ENCODE data around the gene EDEM3.
"Not testable (repeated sequence)": the region's sequence is repeated elsewhere in the genome, so short reads cannot be mapped to it uniquely, and the experiment has no call there.

The EDEM3 gene

DNA sequence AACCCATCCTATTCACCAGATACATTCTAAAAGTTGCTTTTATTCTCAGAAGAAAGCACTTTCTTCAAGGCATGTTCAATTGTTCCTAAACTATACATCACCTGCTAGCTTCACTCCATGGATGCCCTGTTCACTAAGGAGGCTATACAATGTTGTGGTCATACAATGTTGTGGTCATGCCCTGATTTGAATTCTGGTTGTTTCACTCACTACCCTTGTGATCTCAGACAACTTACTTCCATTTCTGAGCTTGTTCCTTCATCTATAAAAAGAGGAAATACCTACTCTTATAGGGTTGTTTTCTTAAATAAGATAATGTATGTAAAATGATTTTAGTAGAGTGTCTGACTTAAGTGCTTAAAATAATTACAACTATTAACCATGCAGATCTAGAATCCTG lies 19.7 kb downstream of the EDEM3 start:
- DNase-seq (ENCODE audit: low read depth in 2 of 2): no peak

DNA sequence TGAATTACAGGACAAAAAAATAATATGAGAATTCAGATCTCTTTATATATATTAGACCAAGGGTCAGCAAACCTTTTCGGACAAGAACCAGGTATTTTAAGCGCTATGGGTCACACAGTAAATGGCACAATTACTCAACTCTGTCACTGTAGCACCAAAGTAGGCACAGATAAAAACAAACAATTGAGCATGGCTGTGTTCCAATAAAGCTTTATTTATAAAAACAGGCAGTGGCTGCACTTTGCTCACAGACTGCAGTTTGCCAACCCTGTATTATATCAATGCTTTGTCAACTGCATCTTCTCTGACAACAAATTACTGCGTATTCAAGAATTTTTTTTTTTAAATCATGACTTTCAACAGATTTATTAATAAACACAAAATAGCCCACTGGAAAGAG lies 29.8 kb downstream of the EDEM3 start:
- DNase-seq (ENCODE audit: low read depth in 2 of 2): no peak

- DNase-seq (ENCODE audit: low read depth in 2 of 2): no peak
Measured at GRCh38 chr1:184716158-184716557, 38.5 kb downstream of the EDEM3 start.

- no peak for DNase-seq (ENCODE audit: low read depth in 2 of 2)
Measured at GRCh38 chr1:184709418-184709817, 45.2 kb downstream of the EDEM3 start.

- DNase-seq (ENCODE audit: low read depth in 2 of 2): no peak
Measured at GRCh38 chr1:184708084-184708676, 46.5 kb downstream of the EDEM3 start.

DNA sequence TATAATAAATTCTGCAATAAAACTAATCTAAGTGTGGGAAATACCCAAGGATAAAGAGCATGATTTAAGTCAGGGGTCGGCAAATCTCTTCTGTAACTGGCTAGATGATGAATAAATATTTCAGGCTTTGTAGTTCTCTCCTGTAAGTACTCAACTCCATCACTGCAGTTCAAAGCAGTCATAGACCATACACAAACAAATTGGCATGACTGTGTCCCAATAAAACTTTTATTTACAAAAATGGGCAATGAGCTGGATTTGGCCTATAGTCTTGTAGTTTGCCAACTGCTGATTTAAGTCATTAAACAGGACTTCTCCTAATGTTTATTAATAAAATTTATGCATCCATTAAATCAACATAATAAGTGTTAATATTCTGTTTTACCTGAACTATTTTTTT lies 49.4 kb downstream of the EDEM3 start:
- no peak for DNase-seq (ENCODE audit: low read depth in 2 of 2)

- DNase-seq (ENCODE audit: low read depth in 2 of 2): no peak
Measured at GRCh38 chr1:184701816-184702215, 52.8 kb downstream of the EDEM3 start.

DNA sequence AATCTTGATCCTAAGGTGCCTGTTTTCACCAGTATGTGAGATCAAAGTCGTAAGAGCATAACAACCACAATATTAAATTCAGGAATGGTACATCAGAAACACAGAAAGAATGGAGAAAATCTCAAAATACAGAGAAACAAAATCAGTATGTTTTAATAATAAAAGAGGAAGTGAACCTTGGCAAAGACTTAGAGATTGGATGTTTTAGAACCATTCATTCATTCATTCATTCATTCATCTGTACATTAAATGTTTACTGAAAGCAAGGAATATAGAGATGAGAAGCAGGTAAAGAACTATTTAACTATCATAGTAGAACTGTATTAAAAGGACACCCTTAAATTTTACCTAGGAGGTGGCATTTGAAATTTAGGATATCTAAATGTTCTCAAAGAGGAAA lies 55.7 kb downstream of the EDEM3 start:
- DNase-seq (ENCODE audit: low read depth in 2 of 2): no peak

DNA sequence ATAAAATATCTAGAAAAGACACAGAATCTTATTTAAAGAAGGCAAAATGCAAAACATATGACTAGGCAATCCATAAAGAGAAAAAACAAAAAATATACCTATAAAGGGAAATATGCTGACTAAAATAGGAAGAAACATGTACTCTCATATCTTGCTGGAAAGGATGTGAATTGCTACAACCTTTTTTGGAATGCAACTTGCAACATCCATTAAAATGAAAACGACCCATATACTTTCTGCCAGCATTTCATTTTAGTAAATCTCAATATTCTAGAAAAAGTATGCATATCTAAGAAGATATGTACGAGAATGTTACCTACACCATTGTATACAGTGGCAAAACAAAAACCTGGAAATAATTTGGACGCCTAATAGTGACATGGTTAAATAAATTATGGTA lies 56.6 kb downstream of the EDEM3 start:
- DNase-seq (ENCODE audit: low read depth in 2 of 2): peak; percentile 17 to 22

- DNase-seq (ENCODE audit: low read depth in 2 of 2): no peak
Measured at GRCh38 chr1:184696403-184696802, 58.3 kb downstream of the EDEM3 start.

- DNase-seq (ENCODE audit: low read depth in 2 of 2): no peak
Measured at GRCh38 chr1:184695023-184695422, 59.6 kb downstream of the EDEM3 start.

DNA sequence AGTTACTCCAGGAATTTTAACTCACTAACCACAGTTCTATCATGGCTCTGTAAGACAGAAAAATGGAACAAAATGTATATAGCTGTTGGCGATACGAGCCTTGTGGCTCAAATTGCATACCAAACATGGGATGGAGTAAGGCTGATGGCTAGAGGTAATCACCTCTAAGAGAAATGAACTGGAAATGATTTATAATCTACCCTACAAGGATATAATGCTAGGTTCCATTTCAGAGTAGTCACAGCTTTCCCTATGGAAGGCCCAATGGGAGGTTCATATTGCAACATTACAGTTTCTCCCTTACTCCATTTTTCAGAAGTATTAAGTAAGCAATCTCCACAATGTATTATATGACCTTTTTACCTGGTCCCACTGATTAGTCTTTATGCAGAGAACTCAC lies 61.6 kb downstream of the EDEM3 start:
- peak; percentile 46 to 47 for DNase-seq (ENCODE audit: low read depth in 2 of 2)

DNA sequence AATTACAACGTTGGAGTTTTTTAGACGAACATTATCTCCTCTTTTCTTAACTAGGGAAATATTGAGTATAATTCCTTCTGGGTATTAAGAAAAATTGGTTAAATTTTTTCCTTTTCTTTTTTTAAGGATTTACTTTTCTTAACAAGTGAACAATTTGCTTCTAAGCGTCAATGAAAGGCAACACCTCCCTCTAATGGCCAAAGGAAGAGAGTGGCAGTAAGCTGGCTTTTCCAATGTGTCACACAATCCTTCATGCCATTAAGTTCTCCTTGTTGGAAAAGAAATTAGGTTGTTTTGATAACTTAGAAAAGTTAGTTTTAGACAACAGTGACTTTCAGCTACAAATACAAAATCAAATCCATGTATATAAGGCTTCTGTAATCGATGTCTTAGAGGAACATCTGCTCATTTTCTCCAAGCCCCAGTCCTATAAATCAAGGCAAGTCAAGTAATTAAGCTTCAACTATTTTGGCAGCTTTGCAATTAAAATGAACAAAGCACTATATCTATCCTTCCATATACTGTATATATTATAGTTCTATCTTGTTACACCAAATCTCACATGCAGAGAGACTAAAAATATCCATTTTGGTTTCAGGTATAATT lies 62.8 kb downstream of the EDEM3 start:
- DNase-seq (ENCODE audit: low read depth in 2 of 2): peak; percentile 27 to 38

DNA sequence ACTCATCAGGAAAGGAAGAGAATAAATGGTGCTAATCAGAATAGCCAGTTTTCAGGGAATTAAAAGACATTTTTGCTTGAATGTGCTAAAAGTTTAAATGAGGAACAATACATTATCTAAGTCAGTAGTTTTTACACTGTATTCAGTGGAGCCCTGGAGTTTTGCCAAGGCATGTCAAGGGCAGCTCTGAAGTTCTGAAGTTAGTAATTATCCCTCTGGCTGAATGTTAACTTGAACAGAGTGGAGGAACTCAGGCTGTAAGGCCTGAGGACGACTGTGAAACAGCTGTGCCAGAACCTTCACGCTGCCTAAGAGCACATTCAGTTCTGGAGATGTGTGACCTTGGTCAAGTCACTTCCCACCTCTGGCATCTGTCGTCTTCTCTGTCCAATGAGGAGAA lies 68.1 kb downstream of the EDEM3 start:
- no peak for DNase-seq (ENCODE audit: low read depth in 2 of 2)

GRCh38 chr1:184685116-184685515 lies 69.5 kb downstream of the EDEM3 start:
- no peak for DNase-seq (ENCODE audit: low read depth in 2 of 2)

DNA sequence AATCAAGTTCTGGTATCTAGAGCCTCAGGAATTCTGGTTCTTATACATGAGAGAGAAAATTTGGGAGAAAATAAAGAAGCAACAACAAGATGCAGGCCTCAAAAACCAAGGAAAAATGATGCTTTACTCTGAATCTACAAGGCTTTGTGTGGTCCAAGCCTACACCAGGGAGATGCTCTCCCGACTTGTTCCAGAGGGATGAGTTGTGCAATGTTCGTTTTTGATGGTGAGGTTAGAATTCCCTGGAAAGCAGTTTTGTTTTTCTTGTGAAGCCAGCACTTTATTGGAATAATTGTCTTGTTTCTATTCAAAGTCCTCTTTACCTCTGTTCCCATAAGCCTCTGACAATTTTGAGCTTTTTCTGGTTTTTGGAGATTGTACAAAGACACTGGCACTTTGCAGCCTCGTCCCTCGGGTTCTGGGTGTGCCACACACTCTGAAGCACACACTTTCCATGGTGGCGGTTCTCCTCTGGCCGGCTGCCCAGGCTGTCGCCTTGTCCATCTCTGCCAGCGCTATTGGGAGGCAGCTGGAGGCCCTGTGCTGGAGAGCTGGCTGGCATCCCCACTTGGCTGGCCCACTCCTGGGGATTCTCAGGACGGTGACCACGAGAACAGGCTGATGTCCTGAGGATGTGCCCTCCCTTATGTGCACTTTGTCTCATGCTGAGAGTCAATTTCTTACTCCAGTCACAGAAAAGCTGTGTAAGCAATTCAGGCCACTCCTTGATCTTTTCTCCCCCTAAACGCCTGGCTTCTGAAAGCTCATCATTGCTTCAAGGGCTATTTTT lies 70.2 kb downstream of the EDEM3 start:
- no peak for DNase-seq (ENCODE audit: low read depth in 2 of 2)

- no peak for DNase-seq (ENCODE audit: low read depth in 2 of 2)
Measured at GRCh38 chr1:184682956-184683355, 71.7 kb downstream of the EDEM3 start.

- not testable (repeated sequence) for DNase-seq (ENCODE audit: low read depth in 2 of 2)
Measured at GRCh38 chr1:184680611-184681225, 73.9 kb downstream of the EDEM3 start.

DNA sequence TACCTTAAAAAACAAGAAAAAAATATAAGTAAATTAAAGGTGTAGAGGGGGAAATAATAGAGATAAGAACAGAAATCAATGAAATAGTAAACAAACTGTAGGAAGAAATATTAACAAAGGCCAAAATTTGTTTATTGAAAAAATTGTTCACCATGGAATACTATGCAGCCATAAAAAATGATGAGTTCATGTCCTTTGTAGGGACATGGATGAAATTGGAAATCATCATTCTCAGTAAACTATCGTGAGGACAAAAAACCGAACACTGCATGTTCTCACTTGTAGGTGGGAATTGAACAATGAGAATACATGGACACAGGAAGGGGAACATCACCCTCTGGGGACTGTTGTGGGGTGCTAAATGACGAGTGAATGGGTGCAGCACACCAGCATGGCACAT lies 75.2 kb downstream of the EDEM3 start:
- DNase-seq (ENCODE audit: low read depth in 2 of 2): not testable (repeated sequence)

- DNase-seq (ENCODE audit: low read depth in 2 of 2): no peak
Measured at GRCh38 chr1:184677344-184677743, 77.3 kb downstream of the EDEM3 start.

- DNase-seq (ENCODE audit: low read depth in 2 of 2): no peak
Measured at GRCh38 chr1:184673305-184673704, 81.4 kb downstream of the EDEM3 start.

DNA sequence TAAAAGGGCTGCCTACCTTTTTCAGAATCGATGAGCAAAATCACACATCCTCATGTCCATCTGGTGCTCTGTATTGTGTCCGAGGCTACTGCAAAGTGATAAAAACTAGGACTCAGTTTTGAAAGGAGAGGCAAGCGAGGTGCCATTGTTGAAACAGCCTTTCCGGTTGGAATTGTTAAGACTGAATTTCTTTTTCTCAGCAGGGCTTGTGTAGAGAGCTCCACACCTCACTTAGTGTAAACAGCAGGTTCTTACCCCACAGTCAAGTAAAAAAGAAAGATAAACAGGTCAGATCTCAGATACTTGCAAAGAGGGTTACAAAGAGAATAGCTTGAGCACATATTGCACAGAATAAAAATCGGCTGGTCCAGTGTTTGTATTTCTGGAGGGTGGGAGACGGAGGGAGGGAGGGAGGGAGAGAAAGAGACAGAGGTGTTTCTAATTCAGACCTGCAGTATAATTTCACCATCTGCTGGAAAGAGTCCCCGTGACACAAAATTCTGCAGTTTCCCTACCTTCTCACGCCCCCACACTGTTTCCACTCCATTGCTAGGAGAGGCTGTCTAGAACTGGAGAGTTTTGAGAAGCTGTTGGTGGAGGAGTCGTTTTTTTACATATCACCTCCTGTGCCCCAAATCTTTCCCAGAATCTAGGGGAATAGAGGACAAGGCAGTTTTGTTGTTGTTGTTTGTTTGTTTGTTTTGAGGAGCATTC lies 82.5 kb downstream of the EDEM3 start:
- no peak for DNase-seq (ENCODE audit: low read depth in 2 of 2)
